Prostate gland (tissue), 2 donors: ENCODE data around the gene TMEM117.

Source experiments
- CTCF ChIP-seq, 4 experiments: fragments of 200-600 bp in 2 of 4; fragments of 450-650 bp in 2 of 4; sonication (generic) in 2 of 4; IDR thresholded peaks; 1 replicate in 3 of 4; 2 replicates in 1 of 4; pipeline ENCODE4 v1.5.1; 2016 to 2019; ENCODE audit warnings: antibody characterized with exemption in 4 of 4, mild to moderate bottlenecking in 2 of 4, moderate library complexity in 2 of 4
- POLR2A ChIP-seq: fragments of 450-650 bp; IDR thresholded peaks from one replicate; pipeline ENCODE4 v1.6.1; 2016; ENCODE audit warnings: antibody characterized with exemption, mild to moderate bottlenecking
- POLR2AphosphoS5 ChIP-seq: sonication (generic); formaldehyde crosslinking; IDR thresholded peaks from one replicate; pipeline ENCODE4 v1.6.1; 2017; ENCODE audit warnings: antibody characterized with exemption

- no peak for TF ChIP-seq CTCF (IDR thresholded peaks at IDR 0.05)
- no peak for TF ChIP-seq POLR2A
- no peak for TF ChIP-seq POLR2AphosphoS5
Observed at GRCh38 chr12:44358636-44359035, 522.8 kb downstream of the TMEM117 start.
